Jurkat, Clone E6-1 (cell line): Measurements from ENCODE around the gene PRR12.

Experiments
- DNase-seq: peaks from one replicate; pipeline ENCODE4 v3.0.0-alpha.2; 2011; ENCODE audit warnings: low read depth, low spot score
- H3K4me3 ChIP-seq: 2 replicates; pipeline ENCODE4 v1.5.1; 2011; ENCODE audit warnings: mild to moderate bottlenecking, low read length, control low read depth, moderate library complexity

The PRR12 gene

GRCh38 chr19:49656456-49657109, 65.6 kb downstream of the PRR12 start:
- H3K4me3 ChIP-seq = no peak overlapping the region
- no peak for DNase-seq

GRCh38 chr19:49657493-49658138, 66.6 kb downstream of the PRR12 start:
- DNase-seq = no peak
- H3K4me3 ChIP-seq = no peak overlapping the region

- DNase-seq = no peak
- no peak overlapping the region for H3K4me3 ChIP-seq
Observed at GRCh38 chr19:49658139-49658517, 67.1 kb downstream of the PRR12 start.

- no peak overlapping the region for H3K4me3 ChIP-seq
- DNase-seq = no peak
Observed at GRCh38 chr19:49658566-49659442, 67.8 kb downstream of the PRR12 start.

- DNase-seq = no peak
- H3K4me3 ChIP-seq = no peak overlapping the region
Observed at GRCh38 chr19:49660338-49660961, 69.5 kb downstream of the PRR12 start.

- DNase-seq = no peak
- no peak overlapping the region for H3K4me3 ChIP-seq
Observed at GRCh38 chr19:49662011-49662410, 71.0 kb downstream of the PRR12 start.

GRCh38 chr19:49663224-49663623, 72.2 kb downstream of the PRR12 start:
- H3K4me3 ChIP-seq = no peak overlapping the region
- no peak for DNase-seq

- H3K4me3 ChIP-seq = peak overlapping the region; percentile 96
- peak; percentile 65 for DNase-seq
Observed at GRCh38 chr19:49664171-49665035, 73.4 kb downstream of the PRR12 start.

- DNase-seq = no peak
Observed at GRCh38 chr19:49665036-49665350, 74.0 kb downstream of the PRR12 start.

GRCh38 chr19:49665351-49666119, 74.6 kb downstream of the PRR12 start, which contains the start of the genes BCL2L12 and IRF3:
Gene BCL2L12, plus strand, starts transcription at chr19:49665933. Its CDS starts 760 bp downstream, at chr19:49666693.
Gene IRF3, minus strand, starts transcription at chr19:49665857. Its CDS starts 1,019 bp downstream, at chr19:49664838.
- peak; percentile 94 for DNase-seq
- peak within 1 kb of the TSS; percentile 96 for H3K4me3 ChIP-seq

More at GRCh38 chr19:49665036-49665350, 74.0 kb downstream of the PRR12 start:
- H3K4me3 ChIP-seq = peak overlapping the region; percentile 96

- peak overlapping the region; percentile 96 for H3K4me3 ChIP-seq
- no peak for DNase-seq
Observed at GRCh38 chr19:49666120-49666444, 75.1 kb downstream of the PRR12 start.

GRCh38 chr19:49667473-49667872, 76.5 kb downstream of the PRR12 start:
- no peak overlapping the region for H3K4me3 ChIP-seq
- no peak for DNase-seq

- DNase-seq = no peak
- no peak overlapping the region for H3K4me3 ChIP-seq
Observed at GRCh38 chr19:49669516-49669915, 78.5 kb downstream of the PRR12 start.

GRCh38 chr19:49672131-49672919, 81.3 kb downstream of the PRR12 start:
- H3K4me3 ChIP-seq = no peak overlapping the region
- no peak for DNase-seq
